IMR-90 (cell line): ENCODE measurements around the gene LRP11.

ENCODE experiments used
- BHLHE40 ChIP-seq: fragments of 150-350 bp; IDR thresholded peaks from 2 replicates; pipeline ENCODE4 v1.6.1; 2016; ENCODE audit warnings: mild to moderate bottlenecking, low read depth, low read length
- CHD1 ChIP-seq: IDR thresholded peaks from 2 replicates; pipeline ENCODE4 v1.6.1; 2012; ENCODE audit warnings: low read depth, low read length, improper control_type of control experiment
- CTCF ChIP-seq: conservative IDR thresholded peaks from 2 replicates; pipeline ENCODE4 v1.5.1; 2012; ENCODE audit warnings: mild to moderate bottlenecking, low read depth, low read length, improper control_type of control experiment
- FOS ChIP-seq: fragments of 150-350 bp; IDR thresholded peaks from 2 replicates; pipeline ENCODE4 v1.6.1; 2016; ENCODE audit warnings: low read depth, low read length
- POLR2A ChIP-seq: IDR thresholded peaks from 2 replicates; pipeline ENCODE4 v1.6.1; 2012; ENCODE audit warnings: mild to moderate bottlenecking, low read depth, low read length

GRCh38 chr6:149815788-149816187 lies 48.4 kb downstream of the LRP11 start:
- TF ChIP-seq CTCF: no peak
- no peak for TF ChIP-seq POLR2A
- TF ChIP-seq BHLHE40: no peak
- no peak for TF ChIP-seq CHD1
- TF ChIP-seq FOS: no peak
